ENCODE data around the gene USP5. TPM values are rescaled to one million over a fixed set of nuclear protein-coding genes. Genes with fewer than 3 reads are reported as not detected.

Gene USP5
- total RNA-seq, 4 donors from 2014 or later, result 22.3 to 46.7 (median 34.4) TPM

- no peak for TF ChIP-seq CTCF (IDR thresholded peaks at IDR 0.05; ENCODE audit: low read depth)
Measured at GRCh38 chr12:6914947-6915788, 63.2 kb downstream of the USP5 start.

- no peak for TF ChIP-seq CTCF (IDR thresholded peaks at IDR 0.05; ENCODE audit: low read depth)
Measured at GRCh38 chr12:6915789-6916285, 63.9 kb downstream of the USP5 start.

Other genes starting within 250 kb of the USP5 start
- gene CHD4, start 244.8 kb upstream of the USP5 start, total RNA-seq, result 100 to 1,000 TPM; 130 to 216 (median 158) TPM
- 1 to 10 TPM in 3 of 4 donors, under 1 TPM in 1; 0.82 to 4.0 (median 2.3) TPM for gene LPAR5, start 216.2 kb upstream of the USP5 start, total RNA-seq
- 1 to 10 TPM in 3 of 4 donors, not detected in 1; 2.4 to 4.9 (median 2.4) TPM for gene ACRBP, start 204.7 kb upstream of the USP5 start, total RNA-seq
- gene ING4, start 189.0 kb upstream of the USP5 start, total RNA-seq, result 10 to 100 TPM; 13.4 to 52.9 (median 41.4) TPM
- gene ZNF384, start 162.8 kb upstream of the USP5 start, total RNA-seq, result 10 to 100 TPM; 21.8 to 34.9 (median 25.4) TPM
- gene PIANP, start 151.3 kb upstream of the USP5 start, total RNA-seq, result not detected
- 10 to 100 TPM; 39.0 to 55.6 (median 45.4) TPM for gene COPS7A, start 128.1 kb upstream of the USP5 start, total RNA-seq
- 100 to 1,000 TPM in 2 of 4 donors, 10 to 100 TPM in 2; 79.4 to 170 (median 108) TPM for gene MLF2, start 99.0 kb upstream of the USP5 start, total RNA-seq
- 100 to 1,000 TPM in 1 of 4 donors, 10 to 100 TPM in 3; 60.3 to 118 (median 92.0) TPM for gene PTMS, start 85.8 kb upstream of the USP5 start, total RNA-seq
- 1 to 10 TPM in 1 of 4 donors, under 1 TPM in 1, not detected in 2; 0.44 to 1.4 TPM for gene LAG3, start 79.6 kb upstream of the USP5 start, total RNA-seq
- gene CD4, start 62.6 kb upstream of the USP5 start, total RNA-seq, result 10 to 100 TPM; 16.4 to 65.4 (median 29.6) TPM
- 1 to 10 TPM in 3 of 4 donors, under 1 TPM in 1; 0.66 to 3.1 (median 2.1) TPM for gene GPR162, start 30.3 kb upstream of the USP5 start, total RNA-seq
- 10 to 100 TPM in 1 of 4 donors, 1 to 10 TPM in 3; 5.6 to 11.3 (median 6.8) TPM for gene P3H3, start 23.7 kb upstream of the USP5 start, total RNA-seq
- under 1 TPM in 2 of 4 donors, not detected in 2; 0.38 to 0.88 TPM for gene GNB3, start 11.2 kb upstream of the USP5 start, total RNA-seq
- 1 to 10 TPM in 2 of 4 donors, under 1 TPM in 1, not detected in 1; 0.38 to 2.6 (median 1.9) TPM for gene CDCA3, start 864 bp upstream of the USP5 start, total RNA-seq
- 100 to 1,000 TPM; 207 to 328 (median 256) TPM for gene TPI1, start 15.4 kb downstream of the USP5 start, total RNA-seq
- 1 to 10 TPM; 4.1 to 6.4 (median 5.7) TPM for gene SPSB2, start 21.2 kb downstream of the USP5 start, total RNA-seq
- 1 to 10 TPM; 3.9 to 7.9 (median 6.2) TPM for gene LRRC23, start 52.7 kb downstream of the USP5 start, total RNA-seq
- gene ENO2, start 62.4 kb downstream of the USP5 start, total RNA-seq, result 1 to 10 TPM; 3.4 to 6.2 (median 5.6) TPM
- gene ATN1, start 75.8 kb downstream of the USP5 start, total RNA-seq, result 100 to 1,000 TPM in 1 of 4 donors, 10 to 100 TPM in 3; 41.3 to 136 (median 71.6) TPM
- gene RNU7-1, start 91.7 kb downstream of the USP5 start, total RNA-seq, result not detected
- 100 to 1,000 TPM; 233 to 359 (median 280) TPM for gene C12orf57, start 91.9 kb downstream of the USP5 start, total RNA-seq
- 10 to 100 TPM in 3 of 4 donors, 1 to 10 TPM in 1; 9.6 to 78.0 (median 29.7) TPM for gene PTPN6, start 99.2 kb downstream of the USP5 start, total RNA-seq
- 100 to 1,000 TPM; 129 to 165 (median 147) TPM for gene PHB2, start 118.5 kb downstream of the USP5 start, total RNA-seq
- gene EMG1, start 118.8 kb downstream of the USP5 start, total RNA-seq, result 10 to 100 TPM; 19.2 to 30.2 (median 26.8) TPM
- 10 to 100 TPM; 21.8 to 55.9 (median 27.1) TPM for gene LPCAT3, start 166.3 kb downstream of the USP5 start, total RNA-seq
- gene C1S, start 208.6 kb downstream of the USP5 start, total RNA-seq, result 100 to 1,000 TPM; 328 to 926 (median 676) TPM
- gene C1R, start 240.3 kb downstream of the USP5 start, total RNA-seq, result 100 to 1,000 TPM; 265 to 697 (median 433) TPM

Data from subcutaneous adipose tissue (tissue), 4 donors.